ENCODE measurements around the gene PPP3R2. TPM values are rescaled to one million over a fixed set of nuclear protein-coding genes. Genes with fewer than 3 reads are reported as not detected.
A peak's percentile ranks its signal among the peaks of the same experiment; 100 is the strongest.

Gene PPP3R2
- total and polyA plus RNA-seq, 2 donors from 2014 or later: not detected

DNA sequence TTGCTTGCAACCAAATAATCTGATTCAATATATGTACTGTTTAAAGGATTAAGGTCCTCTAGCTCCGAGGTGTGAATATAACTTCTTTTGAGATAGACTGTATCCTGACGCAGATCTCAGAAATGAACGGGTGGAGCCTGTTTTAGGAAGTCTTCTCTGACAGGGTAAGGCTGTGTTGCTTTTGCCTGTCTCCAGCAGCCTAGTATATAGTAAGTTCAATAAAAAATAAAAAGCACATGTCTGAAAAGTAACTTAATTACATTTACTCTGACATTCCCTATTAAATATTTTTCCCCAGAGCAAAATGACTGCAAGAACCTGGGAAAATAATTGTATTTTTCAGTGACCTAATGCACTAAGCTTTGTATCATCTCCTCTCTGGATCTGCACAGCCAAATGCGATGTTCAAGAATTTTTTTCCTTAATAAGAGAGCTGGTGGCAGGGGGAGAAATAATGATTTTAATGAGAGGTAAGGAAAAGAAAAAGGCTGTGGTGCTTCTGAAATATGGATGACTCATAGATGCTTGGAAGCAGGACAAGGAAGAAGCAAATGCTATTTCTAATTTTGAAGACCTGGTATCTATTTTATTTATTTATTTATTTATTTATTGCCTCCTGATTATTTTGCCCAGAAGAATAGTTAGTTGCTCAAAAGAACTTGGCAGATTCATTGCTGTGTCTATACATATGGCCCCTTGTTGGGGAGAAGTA lies 7.3 kb downstream of the PPP3R2 start:
- Histone ChIP-seq H3K36me3 (ENCODE audit: control insufficient read depth in 2 of 3, insufficient read depth in 3 of 3, low read length in 3 of 3) (no peaks in the 10 kb centered on the region), H3K4me3 (ENCODE audit: low read length in 3 of 3) (no peak overlapping the region), H3K27me3 (ENCODE audit: control insufficient read depth, insufficient read depth, low read length) (no peaks in the 10 kb centered on the region), H3K27ac (ENCODE audit: low read depth in 2 of 2, low read length in 2 of 2) (no peak overlapping the region), H3K9me3 (ENCODE audit: control insufficient read depth in 2 of 3, insufficient read depth in 1 of 3, low read length in 3 of 3) (no peaks in the 10 kb centered on the region), H3K9ac (ENCODE audit: low read length in 3 of 3) (no peak overlapping the region), H3K4me1 (ENCODE audit: control insufficient read depth in 2 of 3, insufficient read depth in 2 of 3, low read depth in 1 of 3, low read length in 3 of 3) (no peaks in the 10 kb centered on the region)
- TF ChIP-seq, protein P1, sequence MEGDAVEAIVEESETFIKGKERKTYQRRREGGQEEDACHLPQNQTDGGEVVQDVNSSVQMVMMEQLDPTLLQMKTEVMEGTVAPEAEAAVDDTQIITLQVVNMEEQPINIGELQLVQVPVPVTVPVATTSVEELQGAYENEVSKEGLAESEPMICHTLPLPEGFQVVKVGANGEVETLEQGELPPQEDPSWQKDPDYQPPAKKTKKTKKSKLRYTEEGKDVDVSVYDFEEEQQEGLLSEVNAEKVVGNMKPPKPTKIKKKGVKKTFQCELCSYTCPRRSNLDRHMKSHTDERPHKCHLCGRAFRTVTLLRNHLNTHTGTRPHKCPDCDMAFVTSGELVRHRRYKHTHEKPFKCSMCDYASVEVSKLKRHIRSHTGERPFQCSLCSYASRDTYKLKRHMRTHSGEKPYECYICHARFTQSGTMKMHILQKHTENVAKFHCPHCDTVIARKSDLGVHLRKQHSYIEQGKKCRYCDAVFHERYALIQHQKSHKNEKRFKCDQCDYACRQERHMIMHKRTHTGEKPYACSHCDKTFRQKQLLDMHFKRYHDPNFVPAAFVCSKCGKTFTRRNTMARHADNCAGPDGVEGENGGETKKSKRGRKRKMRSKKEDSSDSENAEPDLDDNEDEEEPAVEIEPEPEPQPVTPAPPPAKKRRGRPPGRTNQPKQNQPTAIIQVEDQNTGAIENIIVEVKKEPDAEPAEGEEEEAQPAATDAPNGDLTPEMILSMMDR (IDR thresholded peaks at IDR 0.05; ENCODE audit: borderline replicate concordance, extremely low read depth, insufficient read depth): no peak
- FAIRE-seq (no peak), DNase-seq (no peak)
- intact Hi-C loops (cut with DNase I): no loop called here

DNA sequence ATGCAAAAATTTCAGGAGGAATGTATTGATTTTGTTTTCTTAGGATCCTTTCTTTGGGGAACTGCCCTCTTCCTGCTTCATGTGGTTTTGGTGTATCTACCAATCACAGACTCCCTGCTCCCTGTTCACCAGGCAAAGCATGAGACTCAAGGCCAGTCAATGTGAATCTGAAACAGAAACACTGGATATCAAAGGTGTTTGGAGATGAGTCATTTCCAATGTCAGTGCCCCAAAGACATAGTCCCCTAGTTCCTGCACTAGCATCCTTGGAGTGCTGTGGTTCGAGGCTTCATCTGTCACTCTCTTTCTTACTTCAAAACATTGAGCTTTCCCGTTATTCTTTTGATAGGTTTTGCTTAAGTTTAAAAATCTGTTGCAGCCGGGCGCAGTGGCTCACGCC lies 8.1 kb downstream of the PPP3R2 start:
- intact Hi-C loops (cut with DNase I): no loop called here
- TF ChIP-seq, protein P1 (IDR thresholded peaks at IDR 0.05; ENCODE audit: borderline replicate concordance, extremely low read depth, insufficient read depth): no peak
- DNase-seq: no peak
- H3K9me3 ChIP-seq (ENCODE audit: control insufficient read depth in 2 of 3, insufficient read depth in 1 of 3, low read length in 3 of 3): no peaks in the 10 kb centered on the region
- H3K4me1 ChIP-seq (ENCODE audit: control insufficient read depth in 2 of 3, insufficient read depth in 2 of 3, low read depth in 1 of 3, low read length in 3 of 3): no peaks in the 10 kb centered on the region
- no peaks in the 10 kb centered on the region for H3K27me3 ChIP-seq (ENCODE audit: control insufficient read depth, insufficient read depth, low read length)
- no peak overlapping the region for H3K4me3 ChIP-seq (ENCODE audit: low read length in 3 of 3)
- FAIRE-seq: no peak
- no peaks in the 10 kb centered on the region for H3K36me3 ChIP-seq (ENCODE audit: control insufficient read depth in 2 of 3, insufficient read depth in 3 of 3, low read length in 3 of 3)
- no peak overlapping the region for H3K27ac ChIP-seq (ENCODE audit: low read depth in 2 of 2, low read length in 2 of 2)
- H3K9ac ChIP-seq (ENCODE audit: low read length in 3 of 3): no peak overlapping the region

DNA sequence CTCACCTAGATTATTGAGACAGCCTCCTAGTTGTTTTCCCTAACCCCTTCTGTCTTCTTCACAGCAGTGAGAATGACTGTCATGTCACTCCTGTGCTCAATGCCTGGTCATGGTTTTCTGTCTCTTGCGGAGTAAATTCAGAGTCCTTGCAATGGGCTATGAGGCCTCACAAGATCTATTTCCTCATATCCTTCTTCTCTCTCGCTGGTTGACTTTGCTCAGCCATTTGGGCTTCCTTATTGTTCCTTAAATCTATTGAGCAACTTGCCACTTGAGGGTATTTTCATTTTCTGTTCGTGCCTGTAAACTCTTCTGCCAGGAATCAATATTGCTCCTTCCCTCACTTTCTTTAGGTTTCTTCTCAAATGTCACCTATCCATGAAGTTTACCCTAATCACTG lies 9.0 kb downstream of the PPP3R2 start:
- H3K9me3 ChIP-seq (ENCODE audit: control insufficient read depth in 2 of 3, insufficient read depth in 1 of 3, low read length in 3 of 3): no peaks in the 10 kb centered on the region
- no peak overlapping the region for H3K4me3 ChIP-seq (ENCODE audit: low read length in 3 of 3)
- no peaks in the 10 kb centered on the region for H3K36me3 ChIP-seq (ENCODE audit: control insufficient read depth in 2 of 3, insufficient read depth in 3 of 3, low read length in 3 of 3)
- intact Hi-C loops (cut with DNase I): no loop called here
- H3K27ac ChIP-seq (ENCODE audit: low read depth in 2 of 2, low read length in 2 of 2): no peak overlapping the region
- no peak for DNase-seq
- no peaks in the 10 kb centered on the region for H3K4me1 ChIP-seq (ENCODE audit: control insufficient read depth in 2 of 3, insufficient read depth in 2 of 3, low read depth in 1 of 3, low read length in 3 of 3)
- FAIRE-seq: no peak
- H3K9ac ChIP-seq (ENCODE audit: low read length in 3 of 3): no peak overlapping the region
- TF ChIP-seq, protein P1 (IDR thresholded peaks at IDR 0.05; ENCODE audit: borderline replicate concordance, extremely low read depth, insufficient read depth): no peak
- H3K27me3 ChIP-seq (ENCODE audit: control insufficient read depth, insufficient read depth, low read length): no peaks in the 10 kb centered on the region

DNA sequence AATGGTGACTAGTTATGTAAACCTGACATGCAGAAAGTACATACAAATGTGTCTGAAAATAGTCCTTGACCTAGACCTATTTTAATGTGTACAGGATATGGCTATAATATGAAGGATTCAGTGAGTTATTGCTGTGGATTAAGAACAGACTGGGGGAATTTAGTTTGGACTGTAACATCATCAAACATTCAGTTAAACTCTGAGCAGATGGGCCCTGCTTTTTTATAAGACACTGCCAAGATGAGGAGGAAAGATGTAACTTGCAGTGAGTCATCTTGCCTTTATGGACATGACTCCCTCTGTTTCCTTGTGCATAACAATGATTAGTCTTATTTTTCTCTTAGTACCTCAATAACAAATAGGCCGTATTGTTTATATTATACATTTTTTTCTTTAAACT lies 12.2 kb downstream of the PPP3R2 start:
- FAIRE-seq: no peak
- Histone ChIP-seq H3K4me3 (ENCODE audit: low read length in 3 of 3) (no peak overlapping the region), H3K9me3 (ENCODE audit: control insufficient read depth in 2 of 3, insufficient read depth in 1 of 3, low read length in 3 of 3) (no peaks in the 10 kb centered on the region), H3K27me3 (ENCODE audit: control insufficient read depth, insufficient read depth, low read length) (no peaks in the 10 kb centered on the region), H3K4me1 (ENCODE audit: control insufficient read depth in 2 of 3, insufficient read depth in 2 of 3, low read depth in 1 of 3, low read length in 3 of 3) (no peaks in the 10 kb centered on the region), H3K27ac (ENCODE audit: low read depth in 2 of 2, low read length in 2 of 2) (no peak overlapping the region), H3K36me3 (ENCODE audit: control insufficient read depth in 2 of 3, insufficient read depth in 3 of 3, low read length in 3 of 3) (no peaks in the 10 kb centered on the region), H3K9ac (ENCODE audit: low read length in 3 of 3) (no peak overlapping the region)
- TF ChIP-seq, protein P1 (IDR thresholded peaks at IDR 0.05; ENCODE audit: borderline replicate concordance, extremely low read depth, insufficient read depth): no peak
- DNase-seq: peak in 1 of 5 donors; percentile 14
- intact Hi-C loops (cut with DNase I): no loop called here

All from kidney (tissue), 14 donors.